ENCODE measurements around the gene DNM2.

DNA sequence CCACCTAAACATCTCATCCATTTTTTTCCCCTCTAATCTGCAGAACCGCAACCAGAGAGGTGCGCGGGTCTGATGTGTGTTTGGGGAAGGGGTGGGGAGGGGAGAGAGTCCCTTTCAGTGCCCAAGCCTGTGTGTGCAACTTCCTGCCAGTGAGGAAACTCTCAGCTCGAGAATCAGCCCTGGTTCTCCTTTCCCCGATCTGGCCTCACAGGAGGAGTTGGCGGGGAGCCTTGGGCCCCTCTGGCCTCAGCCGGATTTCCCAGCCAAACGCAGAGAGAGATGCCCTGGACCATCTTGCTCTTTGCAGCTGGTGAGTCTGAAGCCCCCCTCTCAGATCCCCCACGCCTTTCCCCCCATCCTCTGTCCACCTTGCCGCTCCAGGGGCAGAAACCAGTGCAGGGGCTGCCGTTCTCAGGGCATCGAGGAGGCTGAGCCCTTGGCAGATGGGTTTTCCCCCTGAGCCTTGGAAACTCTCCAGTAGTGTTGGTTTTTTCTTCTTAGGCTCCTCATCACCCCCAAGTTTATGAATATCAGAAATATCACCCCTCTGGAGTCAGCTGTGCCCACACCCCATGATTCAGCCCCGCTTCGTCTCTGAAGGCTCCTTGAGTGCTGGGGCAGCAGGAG is 130.5 kb downstream of the DNM2 start, which contains the start of gene C19orf38:
- no peak for TF ChIP-seq POLR2AphosphoS5 (IDR thresholded peaks at IDR 0.05)
- no peak for TF ChIP-seq POLR2A (IDR thresholded peaks at IDR 0.05; ENCODE audit: low read depth)
- TF ChIP-seq, protein P1, sequence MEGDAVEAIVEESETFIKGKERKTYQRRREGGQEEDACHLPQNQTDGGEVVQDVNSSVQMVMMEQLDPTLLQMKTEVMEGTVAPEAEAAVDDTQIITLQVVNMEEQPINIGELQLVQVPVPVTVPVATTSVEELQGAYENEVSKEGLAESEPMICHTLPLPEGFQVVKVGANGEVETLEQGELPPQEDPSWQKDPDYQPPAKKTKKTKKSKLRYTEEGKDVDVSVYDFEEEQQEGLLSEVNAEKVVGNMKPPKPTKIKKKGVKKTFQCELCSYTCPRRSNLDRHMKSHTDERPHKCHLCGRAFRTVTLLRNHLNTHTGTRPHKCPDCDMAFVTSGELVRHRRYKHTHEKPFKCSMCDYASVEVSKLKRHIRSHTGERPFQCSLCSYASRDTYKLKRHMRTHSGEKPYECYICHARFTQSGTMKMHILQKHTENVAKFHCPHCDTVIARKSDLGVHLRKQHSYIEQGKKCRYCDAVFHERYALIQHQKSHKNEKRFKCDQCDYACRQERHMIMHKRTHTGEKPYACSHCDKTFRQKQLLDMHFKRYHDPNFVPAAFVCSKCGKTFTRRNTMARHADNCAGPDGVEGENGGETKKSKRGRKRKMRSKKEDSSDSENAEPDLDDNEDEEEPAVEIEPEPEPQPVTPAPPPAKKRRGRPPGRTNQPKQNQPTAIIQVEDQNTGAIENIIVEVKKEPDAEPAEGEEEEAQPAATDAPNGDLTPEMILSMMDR (IDR thresholded peaks at IDR 0.05) = no peak
- no peak for TF ChIP-seq EP300 (IDR thresholded peaks at IDR 0.05)
